Prostate gland (tissue), 2 donors: ENCODE data around the gene SUSD1.

Experiments used
- CTCF ChIP-seq, 4 experiments: fragments of 200-600 bp in 2 of 4; fragments of 450-650 bp in 2 of 4; sonication (generic) in 2 of 4; IDR thresholded peaks; 1 replicate in 3 of 4; 2 replicates in 1 of 4; pipeline ENCODE4 v1.5.1; 2016 to 2019; ENCODE audit warnings: antibody characterized with exemption in 4 of 4, mild to moderate bottlenecking in 2 of 4, moderate library complexity in 2 of 4
- POLR2A ChIP-seq: fragments of 450-650 bp; IDR thresholded peaks from one replicate; pipeline ENCODE4 v1.6.1; 2016; ENCODE audit warnings: antibody characterized with exemption, mild to moderate bottlenecking
- POLR2AphosphoS5 ChIP-seq: sonication (generic); formaldehyde crosslinking; IDR thresholded peaks from one replicate; pipeline ENCODE4 v1.6.1; 2017; ENCODE audit warnings: antibody characterized with exemption

GRCh38 chr9:112188884-112189283 is 13.8 kb upstream of the SUSD1 start:
- TF ChIP-seq POLR2A (no peak), CTCF (IDR thresholded peaks at IDR 0.05) (no peak), POLR2AphosphoS5 (no peak)
